CD4-positive, CD25-positive, alpha-beta regulatory T cell (primary cell): Measurements from ENCODE around the gene EMP3. TPM values are rescaled to one million over a fixed set of nuclear protein-coding genes. Genes with fewer than 3 reads are reported as not detected.
"Not testable (repeated sequence)": the region's sequence is repeated elsewhere in the genome, so short reads cannot be mapped to it uniquely, and the experiment has no call there.

Experiments used
- ATAC-seq, 2 donors: fragments of 150-1000 bp; cut with Tn5 transposase; one replicate each; pipeline ENCODE4 v1.10.0; 2021; ENCODE audit warnings: low read depth in 2 of 2, moderate number of reproducible peaks in 2 of 2, moderate library complexity in 1 of 2
- DNase-seq, 3 donors: peaks; one replicate each; pipeline versions ENCODE4 v3.0.0 to v3.0.0-alpha.2; 2012 to 2022; ENCODE audit warnings: mixed read lengths in 1 of 3
- H3K27ac ChIP-seq: one replicate; pipeline ENCODE4 v1.7.0; 2013; ENCODE audit warnings: mild to moderate bottlenecking, low read length; ENCODE audit not compliant: insufficient read depth, poor library complexity, severe bottlenecking
- H3K27me3 ChIP-seq: one replicate; pipeline ENCODE4 v1.7.0; 2013; ENCODE audit warnings: low read length; ENCODE audit not compliant: control insufficient read depth, insufficient read depth
- H3K36me3 ChIP-seq: one replicate; pipeline ENCODE4 v1.7.0; 2013; ENCODE audit warnings: mild to moderate bottlenecking, low read length, moderate library complexity; ENCODE audit not compliant: control insufficient read depth, insufficient read depth
- H3K4me1 ChIP-seq: 2 replicates; pipeline ENCODE4 v1.7.0; 2013; ENCODE audit warnings: mild to moderate bottlenecking, low read length; ENCODE audit not compliant: insufficient read depth, control insufficient read depth, poor library complexity, severe bottlenecking
- H3K4me3 ChIP-seq: one replicate; pipeline ENCODE4 v1.7.0; 2013; ENCODE audit warnings: low read depth, mild to moderate bottlenecking, low read length, moderate library complexity
- H3K9me3 ChIP-seq, 2 experiments: 1 replicate in 1 of 2; 2 replicates in 1 of 2; pipeline ENCODE4 v1.7.0; 2013; ENCODE audit warnings: low read length in 2 of 2, mild to moderate bottlenecking in 1 of 2, moderate library complexity in 1 of 2; ENCODE audit not compliant: control insufficient read depth in 2 of 2
- H3K27ac Mint-ChIP-seq, 3 donors: one replicate each; pipeline ENCODE4 v1.8.0; 2020 to 2022; ENCODE audit warnings: mild to moderate bottlenecking in 3 of 3, mixed read lengths in 3 of 3, moderate library complexity in 2 of 3
- H3K27me3 Mint-ChIP-seq: one replicate; pipeline ENCODE4 v1.8.0; 2022; ENCODE audit warnings: mild to moderate bottlenecking, mixed read lengths
- H3K36me3 Mint-ChIP-seq: one replicate; pipeline ENCODE4 v1.8.0; 2020; ENCODE audit warnings: mixed read lengths
- H3K4me1 Mint-ChIP-seq, 4 donors: one replicate each; pipeline ENCODE4 v1.8.0; 2020 to 2022; ENCODE audit warnings: mixed read lengths in 4 of 4, mild to moderate bottlenecking in 1 of 4
- H3K4me3 Mint-ChIP-seq, 4 donors: one replicate each; pipeline ENCODE4 v1.8.0; 2020 to 2022; ENCODE audit warnings: mild to moderate bottlenecking in 4 of 4, mixed read lengths in 4 of 4, moderate library complexity in 3 of 4
- H3K9me3 Mint-ChIP-seq, 7 donors: one replicate each; pipeline ENCODE4 v1.8.0; 2020 to 2022; ENCODE audit warnings: mixed read lengths in 7 of 7, mild to moderate bottlenecking in 3 of 7, moderate library complexity in 2 of 7
- polyA plus RNA-seq, 4 donors: library from polyadenylated mRNA; unstranded; fragments of 300-500 nt; fragmentation: Illumina TruSeq; gene quantifications; one replicate each; pipeline ENCODE4 v1.2.3, GENCODE V29; 2021
- total RNA-seq: library from RNA; stranded (reverse); gene quantifications from one replicate; pipeline ENCODE4 v1.2.3, GENCODE V29; 2022

EMP3 gene
- total and polyA plus RNA-seq, 5 donors from 2014 or later: 290 to 1,327 (median 875) TPM

DNA sequence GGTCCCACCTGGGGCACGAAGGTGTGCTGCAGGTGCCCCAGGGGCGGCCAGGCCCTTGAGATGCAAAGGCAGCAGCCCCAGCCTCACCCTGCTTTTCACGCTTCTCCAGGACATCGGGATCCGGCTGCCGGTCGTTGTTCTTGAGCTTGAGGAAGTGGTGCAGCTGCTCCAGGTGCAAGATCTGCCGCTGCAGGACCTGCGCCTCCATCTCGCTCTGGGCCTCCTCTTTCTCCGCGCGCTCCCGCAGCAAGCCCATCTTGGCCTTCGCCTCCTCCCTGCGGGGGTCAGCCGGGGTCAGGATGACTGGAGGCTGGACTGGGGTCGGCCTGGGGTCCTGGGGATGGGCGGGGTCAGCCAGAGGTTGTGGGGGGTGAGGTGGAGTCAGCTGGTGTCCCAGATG is 21.5 kb upstream of the EMP3 start:
- no peaks in the 10 kb centered on the region for H3K9me3 ChIP-seq
- H3K36me3 ChIP-seq: no peaks in the 10 kb centered on the region
- no peaks in the 10 kb centered on the region for H3K4me1 Mint-ChIP-seq
- H3K4me3 ChIP-seq: no peak overlapping the region
- H3K4me3 Mint-ChIP-seq: no peak overlapping the region
- no peak overlapping the region for H3K27ac ChIP-seq
- H3K27me3 ChIP-seq: no peaks in the 10 kb centered on the region
- H3K27ac Mint-ChIP-seq: no peak overlapping the region
- peaks cover 8% of the 10 kb centered on the region for H3K27me3 Mint-ChIP-seq
- H3K36me3 Mint-ChIP-seq: no peaks in the 10 kb centered on the region
- ATAC-seq: no peak
- H3K4me1 ChIP-seq: no peaks in the 10 kb centered on the region
- H3K9me3 Mint-ChIP-seq: peaks cover 0 to 2% (median 0%) of the 10 kb centered on the region in 7 donors
- no peak for DNase-seq

- Mint-ChIP-seq H3K27me3 (peaks cover 5% of the 10 kb centered on the region), H3K4me3 (no peak overlapping the region), H3K27ac (no peak overlapping the region), H3K36me3 (no peaks in the 10 kb centered on the region), H3K4me1 (peaks cover 0 to 4% (median 0%) of the 10 kb centered on the region in 4 donors), H3K9me3 (peaks cover 0 to 3% (median 0%) of the 10 kb centered on the region in 7 donors)
- H3K4me3 ChIP-seq: no peak overlapping the region
- ATAC-seq (no peak), DNase-seq (no peak)
- no peaks in the 10 kb centered on the region for H3K4me1 ChIP-seq
- no peaks in the 10 kb centered on the region for H3K27me3 ChIP-seq
- H3K27ac ChIP-seq: no peak overlapping the region
- no peaks in the 10 kb centered on the region for H3K9me3 ChIP-seq
- no peaks in the 10 kb centered on the region for H3K36me3 ChIP-seq
Observed at GRCh38 chr19:48308631-48309586, 16.4 kb upstream of the EMP3 start.

GRCh38 chr19:48309731-48310130 is 15.6 kb upstream of the EMP3 start:
- not testable (repeated sequence) for DNase-seq, H3K27me3 ChIP-seq, H3K27ac Mint-ChIP-seq, H3K4me1 ChIP-seq, H3K9me3 ChIP-seq, H3K4me3 ChIP-seq, H3K27ac ChIP-seq, H3K4me1 Mint-ChIP-seq, ATAC-seq, H3K9me3 Mint-ChIP-seq, H3K36me3 Mint-ChIP-seq, H3K36me3 ChIP-seq, H3K27me3 Mint-ChIP-seq, H3K4me3 Mint-ChIP-seq

GRCh38 chr19:48310227-48310626 is 15.1 kb upstream of the EMP3 start:
- H3K36me3 ChIP-seq: no peaks in the 10 kb centered on the region
- peaks cover 0 to 3% (median 0%) of the 10 kb centered on the region in 7 donors for H3K9me3 Mint-ChIP-seq
- no peak overlapping the region for H3K4me3 ChIP-seq
- H3K27me3 Mint-ChIP-seq: peaks cover 5% of the 10 kb centered on the region
- H3K4me1 ChIP-seq: no peaks in the 10 kb centered on the region
- peaks cover 0 to 4% (median 0%) of the 10 kb centered on the region in 4 donors for H3K4me1 Mint-ChIP-seq
- no peak for DNase-seq
- H3K9me3 ChIP-seq: no peaks in the 10 kb centered on the region
- no peak overlapping the region for H3K27ac Mint-ChIP-seq
- no peaks in the 10 kb centered on the region for H3K27me3 ChIP-seq
- H3K27ac ChIP-seq: no peak overlapping the region
- no peaks in the 10 kb centered on the region for H3K36me3 Mint-ChIP-seq
- no peak for ATAC-seq
- H3K4me3 Mint-ChIP-seq: no peak overlapping the region

GRCh38 chr19:48311384-48311783 is 14.0 kb upstream of the EMP3 start:
- Histone ChIP-seq H3K27ac (no peak overlapping the region), H3K36me3 (no peaks in the 10 kb centered on the region), H3K4me1 (no peaks in the 10 kb centered on the region), H3K4me3 (no peak overlapping the region), H3K9me3 (no peaks in the 10 kb centered on the region), H3K27me3 (no peaks in the 10 kb centered on the region)
- Mint-ChIP-seq H3K4me3 (no peak overlapping the region), H3K9me3 (peaks cover 0 to 2% (median 0%) of the 10 kb centered on the region in 7 donors), H3K4me1 (peaks cover 0 to 4% (median 0%) of the 10 kb centered on the region in 4 donors), H3K27me3 (peaks cover 2% of the 10 kb centered on the region), H3K27ac (no peak overlapping the region), H3K36me3 (no peaks in the 10 kb centered on the region)
- ATAC-seq: no peak
- no peak for DNase-seq

- H3K27ac Mint-ChIP-seq: no peak overlapping the region
Observed at GRCh38 chr19:48315712-48316111, 9.6 kb upstream of the EMP3 start.

GRCh38 chr19:48317708-48317960 is 7.7 kb upstream of the EMP3 start:
- H3K36me3 Mint-ChIP-seq, H3K27me3 ChIP-seq, DNase-seq, ATAC-seq, H3K4me3 ChIP-seq, H3K9me3 Mint-ChIP-seq, H3K4me3 Mint-ChIP-seq, H3K27ac Mint-ChIP-seq, H3K27ac ChIP-seq, H3K9me3 ChIP-seq, H3K36me3 ChIP-seq: not testable (repeated sequence)
- Mint-ChIP-seq H3K4me1 (peaks cover 0 to 30% (median 19%) of the 10 kb centered on the region in 4 donors), H3K27me3 (peaks cover 11% of the 10 kb centered on the region)
- H3K4me1 ChIP-seq: peaks cover 24% of the 10 kb centered on the region

More at GRCh38 chr19:48315712-48316111, 9.6 kb upstream of the EMP3 start:
- no peaks in the 10 kb centered on the region for H3K36me3 ChIP-seq
- no peaks in the 10 kb centered on the region for H3K9me3 ChIP-seq
- H3K36me3 Mint-ChIP-seq: no peaks in the 10 kb centered on the region
- H3K4me3 Mint-ChIP-seq: no peak overlapping the region
- H3K4me1 ChIP-seq: peaks cover 10% of the 10 kb centered on the region
- H3K27me3 ChIP-seq: no peaks in the 10 kb centered on the region
- no peak overlapping the region for H3K27ac ChIP-seq
- peaks cover 4% of the 10 kb centered on the region for H3K27me3 Mint-ChIP-seq
- DNase-seq (no peak), ATAC-seq (no peak)
- H3K4me1 Mint-ChIP-seq: peaks cover 0 to 11% (median 7%) of the 10 kb centered on the region in 4 donors
- H3K9me3 Mint-ChIP-seq: peaks cover 0 to 1% (median 0%) of the 10 kb centered on the region in 7 donors
- H3K4me3 ChIP-seq: no peak overlapping the region
